ENCODE data around the gene PDE6D.
A peak's percentile ranks its signal among the peaks of the same experiment; 100 is the strongest.
"Not testable (repeated sequence)": the region's sequence is repeated elsewhere in the genome, so short reads cannot be mapped to it uniquely, and the experiment has no call there.

Gene PDE6D

DNA sequence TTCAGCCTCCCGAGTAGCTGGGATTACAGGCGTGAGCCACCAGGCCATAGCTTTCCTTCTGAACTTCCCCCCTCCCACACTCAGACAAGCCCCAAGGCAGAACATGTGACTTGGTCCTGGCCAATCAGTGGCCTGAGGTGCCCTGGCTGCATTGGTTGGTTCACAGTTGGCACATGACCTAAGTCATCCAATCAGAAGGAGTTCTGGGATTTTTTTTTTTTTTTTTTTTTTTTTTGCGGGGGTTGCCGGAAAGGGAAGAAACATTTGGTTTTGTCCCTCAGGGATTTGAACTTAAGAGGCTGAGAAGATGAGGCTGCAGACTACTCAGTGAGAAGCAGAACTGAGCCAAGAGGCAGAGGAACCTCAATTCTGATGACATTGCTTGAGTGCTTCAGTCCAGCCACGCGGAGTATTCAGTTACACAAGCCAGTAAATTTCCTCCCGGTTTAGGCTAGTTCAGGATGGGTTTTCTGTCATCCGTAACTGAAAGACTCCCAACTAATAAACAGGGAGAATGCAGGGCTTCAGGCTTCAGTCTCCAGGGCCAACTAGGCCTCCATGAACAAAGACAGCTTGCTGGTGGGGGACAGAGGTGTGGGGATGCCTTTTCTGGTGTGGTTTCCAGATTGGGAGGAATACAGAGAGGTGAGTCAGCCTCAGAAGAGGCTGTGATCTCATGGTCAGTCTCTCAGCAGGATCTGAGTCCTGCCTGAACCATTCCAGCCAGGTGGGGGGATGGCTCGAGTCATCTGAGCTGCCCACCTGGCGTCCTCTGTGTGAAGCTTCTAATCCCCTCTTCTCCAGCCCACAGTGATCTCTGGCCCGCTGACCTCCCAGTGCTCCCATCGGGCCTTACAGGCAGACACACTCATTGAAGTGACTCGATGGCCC lies 63.6 kb downstream of the PDE6D start:
- DNase-seq = peak in 1 of 2 donors; percentile 45

DNA sequence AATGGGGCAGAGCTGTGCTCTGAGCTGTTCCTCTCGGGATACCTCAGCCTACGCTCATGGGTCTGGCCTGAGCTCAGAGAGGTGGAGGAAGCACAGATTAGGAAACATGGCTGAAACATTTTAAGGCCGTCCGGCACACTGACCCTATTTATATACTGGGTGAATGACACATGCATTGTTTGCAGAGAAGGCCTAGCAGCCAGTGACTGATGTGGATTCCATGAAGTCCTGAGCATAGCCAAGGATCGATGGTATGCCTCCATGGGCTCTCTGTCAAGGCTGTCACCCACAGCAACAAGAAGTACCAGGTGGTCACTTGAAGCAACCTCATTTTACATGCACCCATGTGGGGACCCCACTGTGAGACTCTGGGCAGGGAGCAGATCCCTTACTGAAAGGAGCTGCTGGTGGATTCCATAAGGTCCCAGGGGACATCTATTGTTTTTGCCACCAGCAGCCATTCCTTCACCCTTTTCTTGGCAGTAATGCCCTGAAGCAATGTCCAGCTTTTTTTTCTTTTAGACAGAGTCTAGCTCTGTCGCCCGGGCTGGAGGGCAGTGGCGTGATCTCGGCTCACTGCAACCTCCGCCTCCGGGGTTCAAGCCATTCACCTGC lies 64.3 kb downstream of the PDE6D start:
- no peak for DNase-seq

DNA sequence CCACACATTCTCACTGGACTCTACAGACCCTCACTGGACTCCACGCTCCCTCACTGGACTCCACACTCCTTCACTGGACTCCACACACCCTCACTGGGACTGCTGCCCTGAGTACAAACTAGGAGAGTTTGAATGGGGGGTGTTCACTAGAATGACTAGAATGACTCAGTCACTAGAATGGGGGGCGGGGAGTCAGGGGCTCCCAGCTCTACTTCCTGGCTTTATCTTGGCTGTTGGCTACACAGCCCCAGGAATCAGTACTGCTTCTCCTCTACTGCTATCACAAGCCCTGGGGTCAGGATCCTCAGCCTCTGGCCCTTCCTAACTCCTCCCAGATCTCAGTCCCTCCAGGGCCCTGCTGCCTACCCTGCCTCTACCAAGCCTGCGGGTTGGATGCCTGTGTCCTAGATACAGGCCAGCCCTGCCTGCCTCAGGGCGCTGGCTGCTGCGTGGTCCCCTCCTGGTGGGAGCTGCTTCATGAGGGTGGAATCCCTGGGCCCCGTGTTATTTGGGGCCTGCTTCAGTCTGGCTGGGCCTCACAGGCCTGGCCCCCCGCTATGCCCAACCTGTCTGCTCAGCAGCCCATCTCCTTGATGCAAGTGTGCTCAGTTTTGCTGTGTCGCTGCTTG lies 65.0 kb downstream of the PDE6D start:
- peak in 1 of 2 donors; percentile 5 for DNase-seq

DNA sequence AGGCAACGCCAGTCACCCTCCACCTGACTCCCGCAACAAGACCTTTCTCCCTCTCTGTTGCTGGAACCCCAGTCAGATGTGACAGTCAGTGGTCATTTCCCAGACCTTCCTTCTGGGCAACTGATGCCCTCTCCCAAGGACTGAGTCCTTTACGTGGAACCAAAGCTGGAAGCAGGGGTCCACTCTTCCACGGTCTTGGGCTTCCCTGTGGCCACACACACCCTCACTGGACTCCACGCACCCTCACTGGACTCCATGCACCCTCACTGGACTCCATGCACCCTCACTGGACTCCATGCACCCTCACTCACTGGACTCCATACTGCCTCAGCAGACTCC lies 65.6 kb downstream of the PDE6D start:
- DNase-seq = no peak

DNA sequence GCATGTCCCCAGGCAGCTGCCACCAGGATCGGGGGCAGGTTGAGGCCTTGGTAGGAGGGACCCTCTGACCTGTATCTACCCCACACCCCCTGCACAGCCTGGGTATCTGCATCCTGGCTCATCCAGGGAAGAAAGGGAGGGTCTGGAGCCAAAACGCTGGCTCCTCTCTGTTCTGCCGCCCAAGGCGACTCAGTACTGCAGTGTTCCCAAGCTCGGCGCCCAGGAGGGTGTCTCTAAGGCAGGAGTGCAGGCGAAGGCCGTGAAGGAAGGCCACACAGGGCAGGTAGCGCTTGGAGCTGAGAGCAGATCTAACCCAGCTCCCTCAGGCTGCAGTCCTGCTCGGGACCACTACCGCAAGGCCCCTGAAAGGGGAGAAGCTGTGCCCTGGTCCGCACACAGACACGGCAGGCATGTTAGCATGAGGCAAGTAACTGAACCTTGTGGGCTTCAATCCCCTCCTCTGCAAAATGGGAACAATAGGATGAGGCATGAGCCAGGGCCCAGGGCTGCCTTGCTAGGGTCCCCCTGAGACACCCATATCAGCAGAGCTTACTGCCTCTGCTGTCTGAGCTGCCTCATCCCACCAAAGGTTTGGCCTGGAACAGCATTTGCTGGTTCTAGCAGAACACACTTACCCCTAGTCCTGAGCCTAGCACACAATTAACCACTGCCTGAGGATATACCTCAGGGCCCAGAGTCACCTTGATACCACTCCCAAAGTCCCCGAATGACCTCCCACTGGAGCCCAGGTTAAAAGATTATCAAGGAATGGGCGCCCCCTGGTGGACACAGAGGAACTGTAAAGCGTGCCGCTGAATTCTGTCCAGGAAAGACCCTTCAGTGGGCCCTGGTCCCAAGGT lies 66.2 kb downstream of the PDE6D start:
- peak; percentile 90 to 91 for DNase-seq

DNA sequence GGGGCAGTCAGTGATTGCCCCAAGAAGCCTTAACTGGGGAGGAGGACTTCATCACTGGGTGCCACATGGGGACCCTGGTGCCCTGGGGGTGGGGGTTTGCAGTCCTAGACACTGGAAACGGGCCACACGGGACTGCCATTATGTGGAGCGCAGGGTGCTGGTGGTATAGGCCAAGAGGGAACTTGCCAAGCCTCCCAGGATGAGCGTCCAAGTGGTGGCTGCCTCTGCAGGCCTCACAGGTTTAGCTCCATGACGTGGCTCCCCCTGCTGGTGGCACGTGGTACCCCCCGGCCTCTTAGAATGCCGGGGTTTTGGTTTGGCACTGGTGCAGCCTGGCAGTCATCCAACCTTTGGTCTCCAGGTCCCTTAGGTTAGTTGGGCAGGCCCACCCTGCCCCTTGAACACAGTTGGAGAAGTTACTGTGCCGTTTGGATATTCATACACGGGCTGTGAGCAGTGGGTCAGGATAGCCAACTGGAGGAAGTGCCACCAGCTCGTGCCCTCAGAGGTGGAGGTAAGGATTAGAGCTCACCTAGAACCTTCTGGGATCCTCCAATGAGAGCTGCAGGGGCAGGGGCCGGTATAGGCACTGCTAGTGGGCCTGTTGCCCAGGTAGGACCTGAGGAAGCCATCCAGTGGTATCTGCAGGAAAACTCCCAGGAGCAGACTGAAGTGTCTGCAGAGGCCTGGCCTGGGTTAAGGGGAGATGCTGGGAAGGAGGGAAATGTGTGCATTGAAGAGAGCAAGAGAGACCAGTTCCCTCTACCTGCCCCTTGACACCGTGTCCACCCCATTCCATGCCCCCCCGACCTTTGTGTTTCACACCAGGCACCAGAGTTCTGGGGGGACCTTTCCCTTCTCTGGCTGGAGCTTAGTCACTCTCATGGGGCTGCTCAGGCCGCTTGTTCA lies 67.1 kb downstream of the PDE6D start:
- peak; percentile 93 to 96 for DNase-seq

DNA sequence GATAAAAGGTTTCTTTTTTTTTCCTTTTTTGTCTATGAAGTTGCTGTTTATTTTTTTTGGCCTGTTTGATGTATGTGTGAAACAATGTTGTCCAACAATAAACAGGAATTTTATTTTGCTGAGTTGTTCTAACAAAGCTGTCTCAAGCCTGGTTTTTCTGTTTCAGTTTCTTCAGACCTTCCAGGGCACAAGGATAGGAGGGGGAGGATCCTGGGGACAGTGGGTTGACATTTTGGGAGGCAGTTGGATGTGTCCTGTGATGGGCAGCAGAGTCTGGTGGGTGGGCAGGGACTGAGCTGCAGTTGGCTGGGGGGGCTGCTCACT lies 67.7 kb downstream of the PDE6D start:
- DNase-seq = not testable (repeated sequence)

DNA sequence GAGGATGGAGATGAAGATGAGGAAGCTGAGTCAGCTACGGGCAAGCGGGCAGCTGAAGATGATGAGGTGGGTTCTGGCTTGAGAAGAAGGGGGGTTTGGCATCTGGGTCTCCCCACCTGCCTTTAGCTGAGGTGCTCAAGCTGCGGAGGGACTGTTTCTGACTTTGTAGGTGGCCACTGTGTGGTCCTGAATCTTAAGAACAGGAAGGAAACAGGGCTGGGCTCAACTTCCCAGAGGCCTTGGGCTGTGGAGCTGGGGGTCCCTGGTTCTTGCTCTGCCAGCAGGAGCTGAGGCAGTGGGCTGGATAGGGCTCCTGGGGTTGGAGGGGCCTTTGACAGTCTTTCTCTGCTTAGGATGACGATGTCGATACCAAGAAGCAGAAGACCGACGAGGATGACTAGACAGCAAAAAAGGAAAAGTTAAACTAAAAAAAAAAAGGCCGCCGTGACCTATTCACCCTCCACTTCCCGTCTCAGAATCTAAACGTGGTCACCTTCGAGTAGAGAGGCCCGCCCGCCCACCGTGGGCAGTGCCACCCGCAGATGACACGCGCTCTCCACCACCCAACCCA lies 68.5 kb downstream of the PDE6D start:
- DNase-seq = peak; percentile 59 to 62

DNA sequence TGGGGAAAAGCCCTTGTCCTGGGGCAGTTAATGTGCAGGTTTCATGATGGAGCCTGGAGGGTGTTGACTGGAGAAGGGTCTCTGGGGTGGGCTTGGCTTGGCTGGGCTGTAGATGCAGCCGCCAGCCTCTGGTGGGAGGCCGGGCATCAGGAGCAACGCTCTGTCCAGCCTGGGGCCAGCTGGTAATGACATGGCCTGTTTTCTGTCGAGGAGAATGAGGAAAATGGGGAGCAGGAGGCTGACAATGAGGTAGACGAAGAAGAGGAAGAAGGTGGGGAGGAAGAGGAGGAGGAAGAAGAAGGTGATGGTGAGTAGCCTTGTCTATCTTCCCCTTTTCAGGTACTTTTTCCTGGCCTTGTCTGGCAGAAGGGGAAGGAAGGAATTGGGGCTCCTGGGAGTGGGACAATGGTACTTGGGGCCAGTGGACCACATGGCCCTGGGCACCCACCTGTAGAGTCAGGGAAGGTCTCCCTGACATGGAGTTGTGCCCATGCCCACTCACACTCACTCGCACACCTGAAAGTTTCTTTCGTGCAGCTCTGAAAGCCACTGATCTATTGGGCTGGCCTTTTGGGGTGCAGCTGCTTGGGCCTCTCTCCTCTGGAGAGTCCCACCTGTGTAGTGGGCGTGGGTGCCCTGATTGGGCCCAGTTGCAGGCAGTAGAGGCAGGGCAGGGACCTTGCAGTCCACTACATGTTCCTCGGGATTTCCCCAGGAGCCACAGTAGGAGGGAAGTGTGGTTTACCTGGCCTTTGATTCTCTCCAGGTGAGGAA lies 69.2 kb downstream of the PDE6D start:
- DNase-seq = peak in 1 of 2 donors; percentile 31

DNA sequence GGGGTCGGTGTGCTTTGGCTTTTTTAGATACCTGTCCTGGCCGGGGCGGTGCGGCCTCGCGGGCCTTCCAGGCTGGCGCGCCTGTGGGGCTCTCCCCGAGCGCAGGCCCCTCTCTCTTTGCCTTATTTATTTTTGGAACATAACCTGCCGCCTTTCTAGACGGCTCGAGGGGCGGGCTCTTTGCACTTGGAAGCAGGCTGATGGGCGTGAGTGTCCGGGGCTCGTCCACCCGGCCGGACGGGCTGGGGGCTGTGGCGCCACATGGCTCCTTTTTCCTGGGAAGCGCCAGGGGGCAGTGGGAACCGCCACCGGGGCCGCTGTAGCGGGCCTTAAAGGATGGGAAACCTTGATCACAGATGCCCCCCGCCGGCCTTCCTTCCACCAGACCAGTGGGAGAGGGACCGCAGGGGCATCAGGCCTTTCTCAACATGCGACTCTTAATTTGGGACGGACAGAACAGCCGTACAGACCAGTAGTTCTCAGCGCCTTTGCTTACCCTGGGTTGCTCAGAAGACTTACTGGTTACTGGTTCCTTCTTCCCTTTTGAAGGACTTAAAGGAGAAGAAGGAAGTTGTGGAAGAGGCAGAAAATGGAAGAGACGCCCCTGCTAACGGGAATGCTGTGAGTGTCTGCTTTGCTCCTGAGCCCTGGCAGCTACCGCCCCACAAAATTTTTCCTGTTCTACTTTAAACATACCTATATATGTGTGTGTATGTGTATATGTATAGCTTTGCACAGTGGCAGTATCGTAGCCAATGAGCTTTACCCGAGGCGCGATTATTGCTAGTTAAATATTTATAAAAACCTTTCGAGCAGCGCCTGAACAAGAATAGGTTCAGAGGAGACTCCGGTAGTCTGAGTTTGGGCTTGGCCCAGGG lies 70.0 kb downstream of the PDE6D start:
- DNase-seq = peak; percentile 38 to 40

DNA sequence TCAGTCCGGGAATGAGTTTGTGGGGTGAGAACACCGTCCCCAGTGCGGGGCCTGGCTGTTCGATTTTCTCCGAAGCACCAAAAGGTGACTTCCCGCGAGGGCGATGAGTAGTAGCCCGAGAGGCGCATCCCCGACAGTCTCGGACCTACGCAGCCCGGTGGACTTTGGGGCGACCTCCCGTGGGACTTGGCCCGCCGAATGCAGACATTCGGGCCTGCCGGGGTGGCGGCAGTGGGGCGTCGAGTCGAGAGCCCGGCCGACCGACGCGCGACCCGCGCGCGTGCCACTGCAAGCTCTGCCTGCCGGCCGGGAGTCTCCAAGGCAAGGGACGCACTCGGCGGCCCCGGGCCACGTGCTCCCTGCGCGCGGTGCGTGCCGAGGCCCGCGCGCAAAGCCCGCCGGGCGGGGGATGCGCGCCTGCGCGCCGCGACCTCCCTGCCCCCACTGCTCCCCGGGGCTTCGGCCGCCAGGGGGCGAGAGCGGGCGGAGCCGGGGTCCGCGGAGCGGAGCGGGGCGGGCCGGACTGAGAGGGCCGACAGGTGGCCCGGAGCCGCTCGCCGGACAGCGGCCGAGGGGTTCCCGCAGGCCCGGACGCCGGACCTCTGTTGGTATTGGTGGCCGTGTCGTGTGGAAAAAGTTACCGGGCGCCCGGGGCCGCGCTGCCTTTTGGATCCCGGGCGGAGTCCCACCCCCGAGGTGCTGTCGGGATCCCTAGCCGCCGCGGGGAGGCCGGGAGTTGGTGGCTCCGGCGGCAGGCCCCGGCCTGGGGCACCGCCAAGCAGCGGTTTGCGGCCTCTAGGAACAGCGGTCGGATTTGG lies 70.9 kb downstream of the PDE6D start:
- DNase-seq = peak; percentile 81 to 90

DNA sequence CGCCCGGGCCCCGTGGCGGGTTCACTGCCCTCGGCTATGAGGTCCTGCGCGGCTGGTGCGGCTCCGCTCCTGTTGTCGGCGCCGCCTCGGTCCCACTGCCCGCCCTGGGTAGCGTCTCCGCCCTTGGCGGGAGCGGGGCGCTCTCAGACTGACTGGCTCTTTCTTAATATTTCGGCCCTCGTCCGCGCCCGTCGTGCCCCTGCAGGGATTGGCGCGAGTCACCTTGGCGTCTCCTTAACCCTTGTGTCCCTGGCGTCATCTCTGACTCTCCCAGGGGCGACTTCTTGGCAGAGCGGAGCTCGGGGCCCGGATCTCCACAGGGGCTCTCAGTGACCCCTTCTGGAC lies 71.5 kb downstream of the PDE6D start:
- DNase-seq = peak in 1 of 2 donors; percentile 57

DNA sequence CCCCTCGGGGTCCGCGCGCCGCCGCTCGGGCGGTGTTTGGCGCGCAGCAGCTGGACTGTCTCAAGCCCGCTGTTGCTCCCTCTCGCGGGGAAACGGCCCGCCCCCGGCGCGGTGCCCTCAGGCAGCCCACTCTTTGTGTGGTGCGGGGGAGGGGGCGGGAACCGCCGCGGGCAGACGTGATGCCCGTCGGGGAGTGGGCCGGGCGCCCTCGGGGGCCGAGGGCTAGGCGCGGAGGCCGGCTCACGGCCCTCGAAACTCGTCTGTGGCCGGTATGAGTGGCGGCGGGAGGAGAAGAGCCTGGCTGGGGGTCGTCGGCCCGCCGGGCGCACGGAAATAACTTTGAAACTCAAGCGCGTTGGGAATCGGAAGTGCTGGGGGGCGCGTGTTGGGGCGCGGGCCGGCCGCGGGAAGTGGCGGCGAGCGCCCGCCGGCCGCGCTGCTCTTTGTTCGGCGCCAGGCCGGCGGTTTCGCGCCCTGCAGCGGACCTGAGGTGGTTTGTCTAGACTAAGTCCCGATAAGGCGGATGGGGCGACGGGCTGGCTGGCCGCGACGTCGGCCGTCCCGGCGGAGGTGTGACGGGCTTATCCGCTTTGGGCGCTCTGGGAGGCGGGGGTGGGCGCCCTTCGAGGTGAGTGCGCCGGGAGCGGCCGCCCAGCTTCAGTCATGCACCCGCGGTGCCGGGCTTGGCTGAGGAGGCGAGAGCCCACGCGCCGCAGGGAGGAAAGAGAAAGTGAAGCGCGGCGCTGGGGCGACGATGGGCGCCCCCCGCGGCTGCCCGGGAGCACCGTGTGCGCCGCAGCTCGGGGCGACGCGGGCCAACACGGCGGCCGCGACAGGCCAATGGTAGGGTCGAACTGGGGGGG lies 72.1 kb downstream of the PDE6D start:
- DNase-seq = peak; percentile 63 to 65

DNA sequence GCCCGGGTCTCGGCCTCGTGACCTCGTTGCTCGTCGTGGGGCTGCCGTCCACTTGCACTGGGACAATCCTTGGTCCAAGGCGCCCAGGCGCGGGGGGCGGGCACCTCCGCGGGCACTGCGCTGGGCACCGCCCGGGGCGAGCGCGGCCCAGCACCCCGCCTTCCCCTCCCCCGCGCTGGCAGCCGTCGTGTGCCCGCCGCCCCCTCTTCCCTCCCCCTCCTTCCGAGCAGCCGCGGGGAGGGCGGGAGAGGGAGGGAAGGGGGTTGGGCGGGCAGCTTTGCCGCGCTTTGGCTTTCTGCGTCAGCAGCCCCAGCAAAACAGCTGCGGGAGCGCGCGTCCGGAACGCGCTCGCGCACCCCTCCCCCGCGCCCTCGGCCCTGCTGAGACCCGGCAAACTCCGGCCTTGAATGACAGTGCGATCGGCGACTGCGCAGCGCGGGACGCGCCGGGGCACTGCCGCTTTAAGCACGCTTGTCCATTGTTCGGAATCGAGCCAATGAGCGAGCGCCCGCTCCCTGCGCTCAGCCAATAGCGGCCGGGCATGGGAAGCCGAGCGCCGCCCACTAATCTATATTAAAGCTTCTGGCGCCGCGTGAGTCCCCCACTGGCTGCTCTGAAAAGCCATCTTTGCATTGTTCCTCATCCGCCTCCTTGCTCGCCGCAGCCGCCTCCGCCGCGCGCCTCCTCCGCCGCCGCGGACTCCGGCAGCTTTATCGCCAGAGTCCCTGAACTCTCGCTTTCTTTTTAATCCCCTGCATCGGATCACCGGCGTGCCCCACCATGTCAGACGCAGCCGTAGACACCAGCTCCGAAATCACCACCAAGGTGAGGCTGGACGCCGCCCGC lies 72.9 kb downstream of the PDE6D start, which contains the start of gene PTMA:
Gene PTMA, plus strand, starts transcription at position 599 of the 846 bp plus-strand sequence. Its CDS starts 182 bp downstream, at position 781.
- peak; percentile 99 for DNase-seq

DNA sequence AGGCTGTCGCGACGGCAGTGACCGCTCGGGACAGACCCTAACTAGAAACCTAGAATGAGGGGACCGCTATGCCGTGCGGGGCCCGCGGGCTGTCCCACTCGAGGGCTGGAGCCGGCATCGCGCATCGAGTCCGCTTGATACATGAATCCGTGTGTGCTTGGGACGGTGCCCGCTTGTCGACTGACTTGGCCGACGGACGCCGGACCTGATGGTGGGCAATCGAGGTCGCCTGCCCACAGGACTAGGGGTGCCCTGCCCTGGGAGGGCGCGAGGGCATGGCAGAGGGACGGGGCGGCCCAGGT lies 73.5 kb downstream of the PDE6D start:
- peak; percentile 58 to 66 for DNase-seq

DNA sequence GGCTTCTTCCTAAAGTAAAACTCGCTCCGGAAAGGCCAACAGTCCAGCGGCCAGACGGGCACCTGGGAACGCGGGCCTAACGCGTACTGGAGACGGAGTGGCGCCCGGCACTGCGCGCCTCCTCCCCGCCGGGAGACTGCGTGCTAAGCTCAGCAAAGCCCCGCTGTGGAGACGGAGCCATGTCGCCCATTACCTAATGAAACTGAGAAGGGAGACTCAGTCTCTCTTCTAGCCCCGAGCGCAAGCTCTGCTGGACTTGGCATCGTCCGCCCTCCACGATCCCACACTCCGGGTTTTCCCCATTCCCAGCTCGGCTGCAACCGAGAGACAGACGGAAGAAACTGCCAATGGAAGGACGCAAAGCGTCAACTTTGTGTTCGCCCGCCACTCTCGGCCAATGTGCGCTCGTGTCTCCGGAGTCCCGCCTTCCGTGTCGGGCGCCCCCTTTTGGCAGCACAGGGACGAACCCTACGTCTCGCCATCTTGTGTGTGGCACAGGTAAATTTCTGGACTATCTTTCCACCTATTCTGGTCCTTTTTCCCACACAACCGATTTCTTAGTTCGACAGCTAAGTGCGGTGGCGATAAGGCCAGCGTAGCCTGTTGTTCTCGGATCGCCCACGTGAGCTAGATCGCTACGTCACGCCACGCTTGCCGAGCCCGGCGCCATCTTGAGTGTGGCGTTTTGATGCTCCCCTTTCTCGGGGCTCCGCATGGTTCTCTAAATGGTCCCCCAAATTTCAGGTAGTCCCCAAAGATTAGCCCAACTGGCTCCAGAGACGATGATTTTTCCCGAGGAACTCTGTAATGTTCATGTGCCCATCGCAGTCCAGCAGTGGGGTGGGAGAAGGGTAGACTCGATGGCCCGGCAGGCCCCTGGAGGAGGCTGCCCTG lies 74.1 kb downstream of the PDE6D start:
- DNase-seq = peak; percentile 97
